Neural progenitor cell (in vitro differentiated cells): ENCODE results near the gene GLIS1. TPM values are rescaled to one million over a fixed set of nuclear protein-coding genes. Genes with fewer than 3 reads are reported as not detected.
A peak's percentile ranks its signal among the peaks of the same experiment; 100 is the strongest.

Experiments used
- DNase-seq: peaks from one replicate; pipeline ENCODE4 v3.0.0-alpha.2; 2016; ENCODE audit warnings: low spot score
- H2AFZ ChIP-seq: fragments of 200-600 bp; sonication (generic); replicated peaks from 2 replicates; pipeline ENCODE4 v1.6.1; 2016; ENCODE audit warnings: antibody characterized with exemption
- H3F3A ChIP-seq: fragments of 200-600 bp; sonication (generic); 2 replicates; pipeline ENCODE4 v1.6.1; 2016; ENCODE audit warnings: antibody characterized with exemption, low read depth
- H3K27ac ChIP-seq: fragments of 200-600 bp; sonication (generic); 2 replicates; pipeline ENCODE4 v1.5.1; 2016; ENCODE audit warnings: mild to moderate bottlenecking
- H3K27me3 ChIP-seq: fragments of 200-600 bp; sonication (generic); 2 replicates; pipeline ENCODE4 v1.6.1; 2016; ENCODE audit warnings: mild to moderate bottlenecking, moderate library complexity
- H3K36me3 ChIP-seq: fragments of 200-600 bp; sonication (generic); 2 replicates; pipeline ENCODE4 v1.5.1; 2016
- H3K4me1 ChIP-seq: fragments of 200-600 bp; sonication (generic); 2 replicates; pipeline ENCODE4 v1.6.1; 2016; ENCODE audit warnings: mixed run types
- H3K4me2 ChIP-seq: fragments of 200-600 bp; sonication (generic); 2 replicates; pipeline ENCODE4 v1.6.1; 2016
- H3K4me3 ChIP-seq: fragments of 200-600 bp; sonication (generic); 2 replicates; pipeline ENCODE4 v1.5.1; 2016
- H3K79me2 ChIP-seq: fragments of 200-600 bp; sonication (generic); 2 replicates; pipeline ENCODE4 v1.6.1; 2016; ENCODE audit warnings: low read depth
- H3K9ac ChIP-seq: fragments of 200-600 bp; sonication (generic); 2 replicates; pipeline ENCODE4 v1.6.1; 2016
- H3K9me3 ChIP-seq: fragments of 200-600 bp; sonication (generic); 2 replicates; pipeline ENCODE4 v1.5.1; 2016; ENCODE audit warnings: low read depth
- H4K20me1 ChIP-seq: fragments of 200-600 bp; sonication (generic); 2 replicates; pipeline ENCODE4 v1.6.1; 2016; ENCODE audit warnings: low read depth
- H3K27ac Mint-ChIP-seq: 3 replicates; pipeline ENCODE4 v1.8.0; 2021; ENCODE audit warnings: mixed read lengths
- H3K27me3 Mint-ChIP-seq: 2 replicates; pipeline ENCODE4 v1.8.0; 2022; ENCODE audit warnings: low read depth, mild to moderate bottlenecking, inconsistent platforms, moderate library complexity, mixed read lengths; ENCODE audit not compliant: insufficient read depth
- H3K36me3 Mint-ChIP-seq: 3 replicates; pipeline ENCODE4 v1.8.0; 2021; ENCODE audit warnings: mixed read lengths
- H3K4me1 Mint-ChIP-seq: 3 replicates; pipeline ENCODE4 v1.8.0; 2021; ENCODE audit warnings: mixed read lengths
- H3K4me3 Mint-ChIP-seq: 3 replicates; pipeline ENCODE4 v1.8.0; 2021; ENCODE audit warnings: mild to moderate bottlenecking, moderate library complexity, mixed read lengths
- H3K9me3 Mint-ChIP-seq: 3 replicates; pipeline ENCODE4 v1.8.0; 2020; ENCODE audit warnings: mixed read lengths
- EZH2 ChIP-seq: fragments of 200-600 bp; sonication (generic); IDR thresholded peaks from 2 replicates; pipeline ENCODE4 v1.6.1; 2017; ENCODE audit warnings: antibody characterized with exemption, mild to moderate bottlenecking, moderate library complexity
- EZH2phosphoT487 ChIP-seq: fragments of 200-600 bp; sonication (generic); IDR thresholded peaks from 2 replicates; pipeline ENCODE4 v1.6.1; 2017; ENCODE audit warnings: antibody characterized with exemption
- total RNA-seq: library from RNA; depleted of rRNA; stranded (reverse); fragments of >200 nt; gene quantifications from 2 replicates; pipeline ENCODE4 v1.2.3, GENCODE V29; 2015; ENCODE audit warnings: low replicate concordance
- TF ChIP-seq, protein P1 (sequence below): fragments of 200-600 bp; sonication (generic); IDR thresholded peaks from 2 replicates; pipeline ENCODE4 v1.5.1; 2017; ENCODE audit warnings: antibody characterized with exemption, mild to moderate bottlenecking

Gene GLIS1
- total RNA-seq, 1 donor from 2014 or later = not detected

DNA sequence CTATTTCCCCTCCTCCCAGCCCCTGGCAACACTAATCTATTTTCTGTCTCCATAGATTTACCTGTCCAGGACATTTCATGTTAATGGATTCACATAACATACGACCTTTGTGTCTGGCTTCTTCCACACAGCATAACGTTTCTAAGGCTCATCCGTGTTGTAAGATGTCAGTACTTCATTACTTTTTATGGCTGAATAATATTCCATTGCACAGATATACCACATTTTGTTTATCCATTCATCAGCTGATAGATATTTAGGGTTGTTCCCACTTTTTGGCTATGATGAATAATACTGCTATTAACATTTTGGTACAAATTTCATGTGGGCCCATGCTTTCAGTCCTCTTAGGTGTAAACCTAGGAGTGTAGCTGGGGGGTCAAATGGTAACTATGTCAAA, 38.2 kb downstream of the GLIS1 start:
- no peak for TF ChIP-seq EZH2
- TF ChIP-seq, protein P1, sequence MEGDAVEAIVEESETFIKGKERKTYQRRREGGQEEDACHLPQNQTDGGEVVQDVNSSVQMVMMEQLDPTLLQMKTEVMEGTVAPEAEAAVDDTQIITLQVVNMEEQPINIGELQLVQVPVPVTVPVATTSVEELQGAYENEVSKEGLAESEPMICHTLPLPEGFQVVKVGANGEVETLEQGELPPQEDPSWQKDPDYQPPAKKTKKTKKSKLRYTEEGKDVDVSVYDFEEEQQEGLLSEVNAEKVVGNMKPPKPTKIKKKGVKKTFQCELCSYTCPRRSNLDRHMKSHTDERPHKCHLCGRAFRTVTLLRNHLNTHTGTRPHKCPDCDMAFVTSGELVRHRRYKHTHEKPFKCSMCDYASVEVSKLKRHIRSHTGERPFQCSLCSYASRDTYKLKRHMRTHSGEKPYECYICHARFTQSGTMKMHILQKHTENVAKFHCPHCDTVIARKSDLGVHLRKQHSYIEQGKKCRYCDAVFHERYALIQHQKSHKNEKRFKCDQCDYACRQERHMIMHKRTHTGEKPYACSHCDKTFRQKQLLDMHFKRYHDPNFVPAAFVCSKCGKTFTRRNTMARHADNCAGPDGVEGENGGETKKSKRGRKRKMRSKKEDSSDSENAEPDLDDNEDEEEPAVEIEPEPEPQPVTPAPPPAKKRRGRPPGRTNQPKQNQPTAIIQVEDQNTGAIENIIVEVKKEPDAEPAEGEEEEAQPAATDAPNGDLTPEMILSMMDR = no peak
- no peak for TF ChIP-seq EZH2phosphoT487
- H3F3A ChIP-seq = peaks cover 9% of the 10 kb centered on the region
- no peak overlapping the region for H3K4me3 ChIP-seq
- H3K9me3 ChIP-seq = no peaks in the 10 kb centered on the region
- H3K4me2 ChIP-seq = no peak overlapping the region
- peaks cover 7% of the 10 kb centered on the region for H3K27me3 ChIP-seq
- DNase-seq = no peak
- H4K20me1 ChIP-seq = no peaks in the 10 kb centered on the region
- no peaks in the 10 kb centered on the region for H3K36me3 ChIP-seq
- no peak overlapping the region for H3K9ac ChIP-seq
- H3K79me2 ChIP-seq = no peaks in the 10 kb centered on the region
- peaks cover 6% of the 10 kb centered on the region for H3K4me1 ChIP-seq
- Mint-ChIP-seq H3K36me3 (no peaks in the 10 kb centered on the region), H3K27ac (no peak overlapping the region), H3K9me3 (peaks cover 2% of the 10 kb centered on the region), H3K27me3 (peaks cover 14% of the 10 kb centered on the region), H3K4me3 (no peak overlapping the region), H3K4me1 (peaks cover 19% of the 10 kb centered on the region)
- H2AFZ ChIP-seq = no peak overlapping the region
- H3K27ac ChIP-seq = no peak overlapping the region

DNA sequence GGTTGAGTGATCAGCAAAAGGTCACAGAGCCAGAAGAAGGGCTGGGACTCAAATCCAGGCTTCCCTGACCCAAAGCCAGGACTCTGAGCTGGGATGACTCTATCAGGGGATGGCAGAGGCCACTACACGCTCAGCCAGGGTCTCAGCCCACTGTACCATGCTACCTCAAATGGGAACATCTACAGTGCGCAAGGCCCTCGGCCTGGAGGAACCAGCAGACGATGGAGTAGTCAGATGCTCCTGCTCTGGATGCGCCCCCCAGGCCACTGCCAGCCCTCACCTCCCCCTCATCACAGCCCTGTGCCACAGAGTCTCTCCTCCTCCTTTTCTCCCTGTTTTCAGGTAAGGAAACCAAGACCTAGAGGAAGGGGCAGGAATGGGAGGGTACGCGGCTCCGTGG, 39.0 kb downstream of the GLIS1 start:
- no peaks in the 10 kb centered on the region for H4K20me1 ChIP-seq
- no peak overlapping the region for H3K27ac Mint-ChIP-seq
- H3K27me3 Mint-ChIP-seq = peaks cover 14% of the 10 kb centered on the region
- H3K4me3 ChIP-seq = no peak overlapping the region
- H3K4me1 ChIP-seq = no peaks in the 10 kb centered on the region
- no peak overlapping the region for H3K4me2 ChIP-seq
- no peaks in the 10 kb centered on the region for H3K9me3 ChIP-seq
- H3K36me3 Mint-ChIP-seq = no peaks in the 10 kb centered on the region
- DNase-seq = no peak
- TF ChIP-seq EZH2 (no peak), EZH2phosphoT487 (no peak)
- TF ChIP-seq, protein P1 = no peak
- H2AFZ ChIP-seq = no peak overlapping the region
- H3F3A ChIP-seq = peaks cover 1% of the 10 kb centered on the region
- H3K9ac ChIP-seq = no peak overlapping the region
- no peaks in the 10 kb centered on the region for H3K36me3 ChIP-seq
- H3K9me3 Mint-ChIP-seq = peaks cover 2% of the 10 kb centered on the region
- H3K4me3 Mint-ChIP-seq = no peak overlapping the region
- no peaks in the 10 kb centered on the region for H3K79me2 ChIP-seq
- peaks cover 16% of the 10 kb centered on the region for H3K4me1 Mint-ChIP-seq
- H3K27me3 ChIP-seq = peaks cover under 1% of the 10 kb centered on the region
- H3K27ac ChIP-seq = no peak overlapping the region

DNA sequence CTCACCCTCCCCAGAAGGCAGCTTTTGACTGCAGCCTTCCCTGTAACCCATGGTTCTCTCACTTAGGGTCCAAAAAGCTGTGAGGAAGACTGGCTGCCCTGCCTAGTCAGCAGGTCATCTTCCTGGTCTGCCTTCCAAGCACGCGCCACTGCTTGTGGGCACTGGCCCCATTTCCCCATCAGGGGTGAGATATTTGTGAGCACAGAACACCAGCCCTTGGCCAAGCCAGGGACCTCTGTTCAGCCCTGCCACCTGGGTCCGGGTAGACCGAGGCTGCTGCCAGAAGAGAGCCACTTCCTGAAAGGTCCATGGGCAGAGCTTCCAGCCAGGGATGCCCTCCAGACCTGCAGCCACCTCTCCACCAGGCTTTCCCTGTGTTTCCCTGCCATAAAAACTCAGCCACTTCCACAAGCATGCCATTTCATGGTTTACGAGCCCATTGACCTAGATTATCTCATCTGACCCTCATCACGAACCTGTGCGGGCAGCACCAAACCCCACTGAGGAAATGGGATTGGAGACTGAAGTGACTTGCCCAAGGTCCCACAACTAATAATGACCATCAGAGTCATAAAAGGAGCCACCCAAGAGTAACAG, 40.5 kb downstream of the GLIS1 start:
- Histone ChIP-seq H3K79me2 (no peaks in the 10 kb centered on the region), H3K4me3 (no peak overlapping the region), H2AFZ (no peak overlapping the region), H3K4me1 (peaks cover 2% of the 10 kb centered on the region), H4K20me1 (no peaks in the 10 kb centered on the region), H3K4me2 (no peak overlapping the region), H3K36me3 (no peaks in the 10 kb centered on the region), H3K9me3 (no peaks in the 10 kb centered on the region), H3K9ac (no peak overlapping the region), H3F3A (no peaks in the 10 kb centered on the region), H3K27me3 (no peaks in the 10 kb centered on the region), H3K27ac (no peak overlapping the region)
- no peak for DNase-seq
- peak overlapping the region; percentile 69 for H3K27ac Mint-ChIP-seq
- no peak overlapping the region for H3K4me3 Mint-ChIP-seq
- peaks cover 14% of the 10 kb centered on the region for H3K4me1 Mint-ChIP-seq
- no peak for TF ChIP-seq EZH2
- TF ChIP-seq, protein P1 = no peak
- no peak for TF ChIP-seq EZH2phosphoT487
- peaks cover 2% of the 10 kb centered on the region for H3K9me3 Mint-ChIP-seq
- peaks cover 12% of the 10 kb centered on the region for H3K27me3 Mint-ChIP-seq
- no peaks in the 10 kb centered on the region for H3K36me3 Mint-ChIP-seq
